K562 (cell line): Measurements from ENCODE around the gene CMSS1. TPM values are rescaled to one million over a fixed set of nuclear protein-coding genes. Genes with fewer than 3 reads are reported as not detected.

ENCODE experiments used
- ATAC-seq: fragments of 200-7000 bp; cut with Tn5 transposase; 3 replicates; pipeline ENCODE4 v1.9.1; 2020; ENCODE audit warnings: moderate library complexity
- BruUV-seq: library from RNA; stranded (reverse); fragments of 400-500 nt; replicated peaks from 2 replicates; lab custom pipeline; 2021; lab: Mats Ljungman, UMichigan
- CTCF ChIA-PET: fragments of 300-600 bp; formaldehyde crosslinking; extraction: SDS; loops from one replicate; lab custom pipeline; 2021; ENCODE audit warnings: low intra/inter-chr PET ratio; lab: Yijun Ruan, JAX
- POLR2A ChIA-PET: fragments of 300-600, 350-650 bp; sonication (Branson Sonifier 250); formaldehyde crosslinking; extraction: SDS; loops from one replicate; lab custom pipeline; 2021; ENCODE audit warnings: antibody characterized with exemption, inconsistent platforms; lab: Yijun Ruan, JAX
- DNase-seq, 4 experiments: peaks; one replicate each; pipeline versions ENCODE4 v3.0.0 to v3.0.0-alpha.2; 2011 to 2018; ENCODE audit warnings: low spot score in 3 of 4, mixed read lengths in 3 of 4; ENCODE audit errors: extremely low read depth in 1 of 4
- FAIRE-seq: peaks from 2 replicates; lab custom pipeline; 2011; peaks lifted over from hg19 to GRCh38; lab: Jason Lieb, UNC
- H2AFZ ChIP-seq: 2 replicates; pipeline ENCODE4 v1.6.0; 2011; ENCODE audit warnings: low read depth, low read length, control low read depth, inconsistent platforms
- H3K27ac ChIP-seq: fragments of 200-600 bp; 3 replicates; pipeline ENCODE4 v1.8.0; 2011; ENCODE audit warnings: low read depth, mild to moderate bottlenecking, control low read depth, inconsistent platforms, low read length, moderate library complexity, mixed read lengths; ENCODE audit errors: extremely low read depth
- H3K27me3 ChIP-seq, 2 experiments: fragments of 300-600 bp in 1 of 2; 2 replicates in 1 of 2; 3 replicates in 1 of 2; pipeline versions ENCODE4 v1.6.0 to v1.8.0; 2011; ENCODE audit warnings: inconsistent platforms in 2 of 2, low read length in 2 of 2, mild to moderate bottlenecking in 1 of 2, mixed read lengths in 1 of 2, moderate library complexity in 1 of 2; ENCODE audit not compliant: control insufficient read depth in 2 of 2, insufficient read depth in 2 of 2
- H3K36me3 ChIP-seq: fragments of 300-600 bp; 3 replicates; pipeline ENCODE4 v1.8.0; 2011; ENCODE audit warnings: mild to moderate bottlenecking, low read length, inconsistent platforms; ENCODE audit not compliant: control insufficient read depth, insufficient read depth
- H3K4me1 ChIP-seq, 2 experiments: fragments of 200-600 bp in 1 of 2; replicated peaks in 1 of 2; 2 replicates in 1 of 2; 3 replicates in 1 of 2; pipeline versions ENCODE4 v1.5.1 to v1.8.0; 2011; ENCODE audit warnings: inconsistent platforms in 2 of 2, low read length in 2 of 2, mild to moderate bottlenecking in 1 of 2, mixed read lengths in 1 of 2, moderate library complexity in 1 of 2; ENCODE audit not compliant: control insufficient read depth in 2 of 2, insufficient read depth in 2 of 2
- H3K4me2 ChIP-seq: 2 replicates; pipeline ENCODE4 v1.6.1; 2011; ENCODE audit warnings: low read length, control low read depth, inconsistent platforms, mixed read lengths; ENCODE audit not compliant: insufficient read depth
- H3K4me3 ChIP-seq: fragments of 200-600 bp; sonication (generic), shearing (Covaris generic); 2 replicates; pipeline ENCODE4 v1.5.1; 2016; ENCODE audit warnings: control low read depth, inconsistent platforms
- H3K79me2 ChIP-seq: fragments of 200-600 bp; 3 replicates; pipeline ENCODE4 v1.8.0; 2011; ENCODE audit warnings: low read length, inconsistent platforms; ENCODE audit not compliant: control insufficient read depth, insufficient read depth
- H3K9ac ChIP-seq, 2 experiments: 2 replicates each; pipeline versions ENCODE4 v1.6.0 to v1.6.1; 2011; ENCODE audit warnings: low read depth in 2 of 2, low read length in 2 of 2, control low read depth in 1 of 2, inconsistent platforms in 1 of 2, mild to moderate bottlenecking in 1 of 2, mixed read lengths in 1 of 2; ENCODE audit not compliant: insufficient read depth in 1 of 2
- H3K9me1 ChIP-seq: one replicate; pipeline ENCODE4 v1.6.0; 2011; ENCODE audit warnings: inconsistent platforms, mild to moderate bottlenecking, low read length, moderate library complexity; ENCODE audit not compliant: control insufficient read depth, insufficient read depth
- H3K9me3 ChIP-seq: replicated peaks from 2 replicates; pipeline ENCODE4 v1.5.1; 2011; ENCODE audit warnings: low read depth, low read length, inconsistent platforms; ENCODE audit not compliant: control insufficient read depth, insufficient read depth
- H4K20me1 ChIP-seq: replicated peaks from 2 replicates; pipeline ENCODE4 v1.6.1; 2011; ENCODE audit warnings: low read length, inconsistent platforms, mixed read lengths; ENCODE audit not compliant: control insufficient read depth, insufficient read depth
- DIDO1 ChIP-seq: fragments of 450-650 bp; IDR thresholded peaks from 2 replicates; pipeline ENCODE4 v1.6.1; 2016; ENCODE audit warnings: low read depth, missing biosample characterization, missing genetic modification characterization
- RB1 ChIP-seq: fragments of 450-650 bp; IDR thresholded peaks from 2 replicates; pipeline ENCODE4 v1.6.1; 2017; ENCODE audit warnings: low read depth, mild to moderate bottlenecking
- RBM25 ChIP-seq: fragments of 200-400 bp; formaldehyde crosslinking; IDR thresholded peaks from 2 replicates; pipeline ENCODE4 v1.6.1; 2018; ENCODE audit warnings: low read length, low read depth, moderate library complexity; ENCODE audit not compliant: severe bottlenecking
- RUNX1 ChIP-seq: sonication (generic); IDR thresholded peaks from 2 replicates; pipeline ENCODE4 v1.6.1; 2016; ENCODE audit warnings: antibody characterized with exemption, low read depth
- TFE3 ChIP-seq: fragments of 450-650 bp; formaldehyde crosslinking; IDR thresholded peaks from 2 replicates; pipeline ENCODE4 v1.4.0; 2020; ENCODE audit warnings: mild to moderate bottlenecking, mixed read lengths
- ZNF124 ChIP-seq: sonication (generic); formaldehyde crosslinking; IDR thresholded peaks from 2 replicates; pipeline ENCODE4 v1.8.1; 2022; ENCODE audit warnings: missing genetic modification reagents
- ZNF212 ChIP-seq: fragments of 450-650 bp; formaldehyde crosslinking; IDR thresholded peaks from 2 replicates; pipeline ENCODE4 v1.4.0; 2020; ENCODE audit warnings: mild to moderate bottlenecking
- ZNF589 ChIP-seq: fragments of 200-800 bp; sonication (Bioruptor generic); IDR thresholded peaks from 2 replicates; pipeline ENCODE4 v1.6.1; 2016; ENCODE audit warnings: low read depth, missing genetic modification characterization, missing compliant biosample characterization
- ZNF644 ChIP-seq: fragments of 200-800 bp; sonication (Bioruptor generic); IDR thresholded peaks from 2 replicates; pipeline ENCODE4 v1.6.1; 2016; ENCODE audit warnings: low read depth, missing genetic modification characterization, missing compliant biosample characterization
- WGBS: fragments of 100-300 bp; shearing (Covaris generic); methylation state at CpG from one replicate; pipeline ENCODE4 v1.1.6; 2016; ENCODE audit warnings: low coverage, mixed read lengths; ENCODE audit not compliant: insufficient coverage; ENCODE audit errors: missing lambda C conversion rate; 5-methylcytosine and 5-hydroxymethylcytosine counted together
- in situ Hi-C: fragments of 300-500 bp; cut with MboI; formaldehyde crosslinking; loops from 4 replicates; pipeline ENCODE4 v1.15.0; 2018; ENCODE audit warnings: inconsistent platforms, mixed read lengths
- intact Hi-C: fragments of 100-400 bp; cut with micrococcal nuclease; formaldehyde crosslinking; loops from 2 replicates; pipeline ENCODE4 v1.14.2; 2022
- polyA plus RNA-seq, 8 experiments: library from polyadenylated mRNA; depleted of rRNA in 4 of 8; stranded (reverse) in 5 of 8; unstranded in 3 of 8; fragments of >200 nt; fragmentation: Nextera tagmentation in 2 of 8; fragmentation: Illumina TruSeq in 1 of 8; extraction: Ambion mirVana in 2 of 8; extraction: Trizol in 1 of 8; gene quantifications; 2 replicates each; pipeline versions ENCODE4 v1.2.1 to v1.2.3, GENCODE V29; 2011 to 2014; ENCODE audit warnings: inconsistent platforms in 1 of 8, missing spikeins in 1 of 8
- total RNA-seq, 7 experiments: library from RNA; depleted of rRNA in 6 of 7; stranded (reverse); fragments of >200 nt in 6 of 7; fragmentation: Illumina TruSeq in 2 of 7; extraction: Trizol in 2 of 7; gene quantifications; 2 replicates each; pipeline versions ENCODE4 v1.2.1 to v1.2.3, GENCODE V29; 2011 to 2021; ENCODE audit warnings: low replicate concordance in 1 of 7

Gene CMSS1
- total and polyA plus RNA-seq, 9 of the 15 experiments (the other 6 are each of a cell fraction or from before 2014, with no cell fraction given), result 46.9 to 109 (median 72.3) TPM

GRCh38 chr3:99958222-99958912 lies 140.7 kb downstream of the CMSS1 start (continued):
- TF ChIP-seq TFE3 (no peak), RB1 (no peak), DIDO1 (tag) (no peak), RUNX1 (no peak), ZNF589 (CRISPR knock-in tag) (no peak), ZNF644 (no peak), ZNF212 (CRISPR knock-in tag) (no peak)

- POLR2A ChIA-PET, result interaction anchor here (0.8 to 1.2 kb wide), 2 partner anchors 20 to 42 kb away, joined by 3 read pairs; no protein-coding TSS in a partner anchor
- ATAC-seq (no peak), DNase-seq (no peak), FAIRE-seq (no peak)
- H3K4me2 ChIP-seq, result no peak overlapping the region
- no peak overlapping the region for H2AFZ ChIP-seq
- H3K9me3 ChIP-seq, result no peaks in the 10 kb centered on the region
- 55% methylated on average over 5 of the region's 5 CpGs for WGBS
- H3K9me1 ChIP-seq, result no peaks in the 10 kb centered on the region
- no peak for TF ChIP-seq ZNF124
- peak; percentile 53 for TF ChIP-seq RBM25
- BruUV-seq, result no TSS peak
- no peak overlapping the region for H3K4me3 ChIP-seq
- H3K9ac ChIP-seq, result no peak overlapping the region
- no peaks in the 10 kb centered on the region for H4K20me1 ChIP-seq
- H3K79me2 ChIP-seq, result no peaks in the 10 kb centered on the region
- in situ Hi-C loops (no loop called here), intact Hi-C loops (no loop called here)
- H3K27me3 ChIP-seq, result no peaks in the 10 kb centered on the region
- no peaks in the 10 kb centered on the region for H3K36me3 ChIP-seq
- no peak overlapping the region for H3K27ac ChIP-seq
- no peaks in the 10 kb centered on the region for H3K4me1 ChIP-seq
- CTCF ChIA-PET, result no interaction called here
Observed at GRCh38 chr3:99960123-99960878, 142.6 kb downstream of the CMSS1 start.
